GM12892 (cell line): ENCODE results near the gene NRL.

Experiments used
- POLR2A ChIP-seq: IDR thresholded peaks from 2 replicates; pipeline ENCODE4 v1.6.1; 2011; ENCODE audit warnings: low read depth, low read length, control low read depth
- TAF1 ChIP-seq: IDR thresholded peaks from 2 replicates; pipeline ENCODE4 v1.6.1; 2011; ENCODE audit warnings: low read depth, mild to moderate bottlenecking, control low read depth, low read length, borderline replicate concordance

- no peak; the same call in 1 of the 2 replicates for TF ChIP-seq POLR2A
- TF ChIP-seq TAF1 = no peak
Measured at GRCh38 chr14:24143511-24143910, 28.8 kb upstream of the NRL start.
